Endothelial cell of umbilical vein (primary cell): Measurements from ENCODE around the gene SCAF1. TPM values are rescaled to one million over a fixed set of nuclear protein-coding genes. Genes with fewer than 3 reads are reported as not detected.

Experiments
- BruUV-seq: library from RNA; stranded (reverse); fragments of 400-500 nt; replicated peaks from 2 replicates; lab custom pipeline; 2021; lab: Mats Ljungman, UMichigan
- CTCF ChIA-PET: fragments of 300-600, 350-600 bp; sonication (Branson Sonifier 250); formaldehyde crosslinking; loops from one replicate; lab custom pipeline; 2021; ENCODE audit warnings: antibody characterized with exemption, inconsistent platforms; lab: Charles Lee
- POLR2A ChIA-PET: fragments of 300-600, 350-600 bp; sonication (Branson Sonifier 250); formaldehyde crosslinking; loops from one replicate; lab custom pipeline; 2021; ENCODE audit warnings: antibody characterized with exemption, inconsistent platforms; lab: Charles Lee
- DNase-seq: peaks from one replicate; pipeline ENCODE4 v3.0.0-alpha.2; 2011; ENCODE audit warnings: low read depth, low spot score
- FAIRE-seq: peaks from 2 replicates; lab custom pipeline; 2011; peaks lifted over from hg19 to GRCh38; lab: Jason Lieb, UNC
- H2AFZ ChIP-seq: 2 replicates; pipeline ENCODE4 v1.6.0; 2012; ENCODE audit warnings: low read depth, low read length, control low read depth, inconsistent platforms
- H3K27ac ChIP-seq: 2 replicates; pipeline ENCODE4 v1.5.1; 2011; ENCODE audit warnings: low read depth, mild to moderate bottlenecking, control low read depth, low read length, moderate library complexity; ENCODE audit not compliant: insufficient read depth
- H3K27me3 ChIP-seq, 2 experiments: 2 replicates each; pipeline versions ENCODE4 v1.6.0 to v1.6.1; 2011; ENCODE audit warnings: low read length in 2 of 2, mixed read lengths in 1 of 2; ENCODE audit not compliant: control insufficient read depth in 2 of 2, insufficient read depth in 2 of 2
- H3K36me3 ChIP-seq, 2 experiments: 2 replicates in 1 of 2; 3 replicates in 1 of 2; pipeline ENCODE4 v1.5.1; 2011; ENCODE audit warnings: low read length in 2 of 2, mild to moderate bottlenecking in 1 of 2, moderate library complexity in 1 of 2; ENCODE audit not compliant: control insufficient read depth in 2 of 2, insufficient read depth in 2 of 2; ENCODE audit errors: extremely low read depth in 1 of 2
- H3K4me1 ChIP-seq: 3 replicates; pipeline ENCODE4 v1.5.1; 2011; ENCODE audit warnings: mild to moderate bottlenecking, low read length; ENCODE audit not compliant: control insufficient read depth, insufficient read depth; ENCODE audit errors: extremely low read depth
- H3K4me2 ChIP-seq: 2 replicates; pipeline ENCODE4 v1.6.1; 2011; ENCODE audit warnings: low read length, control low read depth, mixed read lengths; ENCODE audit not compliant: insufficient read depth
- H3K4me3 ChIP-seq, 3 experiments: fragments of 200-600 bp in 1 of 3; sonication (generic), shearing (Covaris generic) in 1 of 3; replicated peaks in 1 of 3; 2 replicates each; pipeline ENCODE4 v1.5.1; 2011 to 2016; ENCODE audit warnings: control low read depth in 3 of 3, low read length in 3 of 3, mild to moderate bottlenecking in 2 of 3, inconsistent platforms in 1 of 3, low read depth in 1 of 3, moderate library complexity in 1 of 3; ENCODE audit not compliant: insufficient read depth in 1 of 3
- H3K79me2 ChIP-seq: 2 replicates; pipeline ENCODE4 v1.6.0; 2012; ENCODE audit warnings: low read length, inconsistent platforms; ENCODE audit not compliant: control insufficient read depth, insufficient read depth
- H3K9ac ChIP-seq: replicated peaks from 2 replicates; pipeline ENCODE3; 2011; ENCODE audit warnings: low read length, control low read depth; ENCODE audit not compliant: insufficient read depth; ENCODE audit errors: extremely low read depth
- H3K9me1 ChIP-seq: replicated peaks from 3 replicates; pipeline ENCODE4 v1.6.0; 2011; ENCODE audit warnings: mild to moderate bottlenecking, low read length; ENCODE audit not compliant: control insufficient read depth, insufficient read depth; ENCODE audit errors: extremely low read depth
- H3K9me3 ChIP-seq: replicated peaks from 2 replicates; pipeline ENCODE4 v1.5.1; 2012; ENCODE audit warnings: low read length, inconsistent platforms; ENCODE audit not compliant: control insufficient read depth, insufficient read depth
- H4K20me1 ChIP-seq: replicated peaks from 2 replicates; pipeline ENCODE3; 2011; ENCODE audit warnings: mild to moderate bottlenecking, low read length; ENCODE audit not compliant: control insufficient read depth, insufficient read depth; ENCODE audit errors: extremely low read depth
- CTCF ChIP-seq, 2 donors: IDR thresholded peaks; 1 replicate in 1 of 2; 2 replicates in 1 of 2; pipeline ENCODE4 v1.5.1; 2011; ENCODE audit warnings: low read length in 2 of 2, mild to moderate bottlenecking in 2 of 2, moderate library complexity in 2 of 2, control low read depth in 1 of 2, inconsistent platforms in 1 of 2, low read depth in 1 of 2; ENCODE audit not compliant: insufficient read depth in 1 of 2; ENCODE audit errors: extremely low read depth in 1 of 2
- EZH2 ChIP-seq: IDR thresholded peaks from 2 replicates; pipeline ENCODE4 v1.6.1; 2012; ENCODE audit warnings: borderline replicate concordance, low read depth, mild to moderate bottlenecking, moderate library complexity, low read length, inconsistent platforms; ENCODE audit not compliant: severe bottlenecking
- FOS ChIP-seq: IDR thresholded peaks from 2 replicates; pipeline ENCODE4 v1.6.1; 2011; ENCODE audit warnings: mild to moderate bottlenecking, low read length, moderate library complexity, borderline replicate concordance; ENCODE audit not compliant: insufficient read depth
- GATA2 ChIP-seq: IDR thresholded peaks from 2 replicates; pipeline ENCODE4 v1.7.0; 2011; ENCODE audit warnings: low read depth, mild to moderate bottlenecking, moderate library complexity, mixed read lengths, low read length; ENCODE audit not compliant: insufficient read length, insufficient read depth
- JUN ChIP-seq: IDR thresholded peaks from 2 replicates; pipeline ENCODE4 v1.6.1; 2011; ENCODE audit warnings: borderline replicate concordance, low read depth; ENCODE audit not compliant: insufficient read length, insufficient read depth
- MAX ChIP-seq: IDR thresholded peaks from 2 replicates; pipeline ENCODE4 v1.6.1; 2011; ENCODE audit not compliant: insufficient read depth, insufficient read length
- MYC ChIP-seq: IDR thresholded peaks from one replicate; pipeline ENCODE4 v1.6.1; 2011; ENCODE audit warnings: mild to moderate bottlenecking, low read depth, low read length
- POLR2A ChIP-seq: IDR thresholded peaks from 2 replicates; pipeline ENCODE4 v1.6.1; 2012; ENCODE audit warnings: low read depth, mild to moderate bottlenecking, control low read depth, low read length
- POLR2AphosphoS5 ChIP-seq: IDR thresholded peaks from 2 replicates; pipeline ENCODE4 v1.6.1; 2012; ENCODE audit warnings: low read depth, mild to moderate bottlenecking, control low read depth, low read length, moderate library complexity; ENCODE audit not compliant: insufficient read depth
- dilution Hi-C: fragments of 300-500 bp; cut with MboI; formaldehyde crosslinking; loops from one replicate; pipeline ENCODE4 v1.15.0; 2019; ENCODE audit warnings: low sequenced_read_pairs; ENCODE audit not compliant: extremely low pct_ligation_motif_present
- intact Hi-C: fragments of 100-400 bp; cut with micrococcal nuclease; formaldehyde crosslinking; loops from one replicate; pipeline ENCODE4 v1.10.0; 2022
- polyA plus RNA-seq, 4 experiments: library from polyadenylated mRNA; depleted of rRNA in 3 of 4; stranded (reverse) in 3 of 4; unstranded in 1 of 4; fragments of >200 nt; gene quantifications; 2 replicates each; pipeline versions ENCODE4 v1.2.1 to v1.2.3, GENCODE V29; 2011 to 2012; ENCODE audit warnings: missing spikeins in 1 of 4
- total RNA-seq: library from RNA; stranded (reverse); gene quantifications from 2 replicates; pipeline ENCODE4 v1.2.3, GENCODE V29; 2021

Gene SCAF1
- total and polyA plus RNA-seq, 2 donors (not counting 3 experiments of a cell fraction or from before 2014, with no cell fraction given): 13.3 to 75.8 TPM

DNA sequence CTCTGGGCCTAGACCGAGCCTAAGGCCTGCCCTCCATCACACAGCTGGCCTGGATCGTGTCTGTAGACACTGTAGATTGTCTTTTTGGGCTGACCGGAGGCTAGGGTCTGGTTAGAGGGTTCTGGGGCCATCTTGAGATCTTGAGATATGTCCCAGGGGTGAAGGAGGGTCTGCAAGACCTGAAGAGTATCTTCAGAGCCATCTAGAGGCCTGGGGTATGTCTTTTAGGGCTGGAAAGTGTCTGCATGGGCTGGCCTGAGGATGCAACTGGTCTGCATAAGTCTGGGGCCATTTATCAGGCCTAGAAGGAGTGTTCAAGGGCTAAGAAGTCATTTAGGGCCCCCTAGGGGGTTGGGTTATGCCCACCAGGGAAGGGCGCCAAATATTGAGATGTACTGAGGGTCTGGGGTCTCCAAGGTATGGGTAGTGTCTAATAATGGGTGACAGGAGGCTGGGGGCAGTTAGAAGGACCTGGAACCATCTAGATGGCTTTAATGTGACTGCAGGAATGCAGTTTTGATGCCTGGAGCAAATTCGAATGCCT, 555 bp downstream of the SCAF1 start:
- Histone ChIP-seq H3K36me3 (peaks cover 2 to 17% of the 10 kb centered on the region in 2 experiments), H3K9me1 (no peaks in the 10 kb centered on the region), H3K4me1 (peaks cover 33% of the 10 kb centered on the region), H3K9me3 (no peaks in the 10 kb centered on the region), H3K4me2 (peak overlapping the region; percentile 96), H3K4me3 (peak overlapping the region; percentile 93 to 97 (median 96)), H3K27ac (peak overlapping the region; percentile 85), H3K9ac (peak overlapping the region; percentile 99), H3K79me2 (peaks cover 56% of the 10 kb centered on the region), H2AFZ (peak overlapping the region; percentile 42), H4K20me1 (no peaks in the 10 kb centered on the region), H3K27me3 (no peaks in the 10 kb centered on the region)
- TF ChIP-seq POLR2AphosphoS5 (no peak), MYC (no peak), GATA2 (no peak), MAX (no peak), FOS (no peak), EZH2 (no peak), JUN (no peak), CTCF (IDR thresholded peaks at IDR 0.05; ENCODE audit: extremely low read depth in 1 of 2, insufficient read depth in 1 of 2, low read depth in 1 of 2, low read length in 2 of 2) (no peak), POLR2A (no peak)
- BruUV-seq: no TSS peak
- dilution Hi-C loops (no loop called here), intact Hi-C loops (loop anchor here (5.0 kb wide), 1 partner anchor 190 kb away; the partner anchor contains the start of genes ALDH16A1 and PIH1D1)
- ChIA-PET CTCF (interaction anchor here (0.9 to 2.4 kb wide), 4 partner anchors 22 to 72 kb away, joined by 3 to 9 read pairs (median 4); partner anchors contain the start of genes BCL2L12, IRF3 and PRMT1), POLR2A (interaction anchor here (0.6 to 1.2 kb wide), 5 partner anchors 13 to 147 kb away, joined by 3 to 5 read pairs (median 3); partner anchors contain the start of genes BCL2L12, IRF3 and PRMT1)
- FAIRE-seq (no peak), DNase-seq (no peak)
